Adrenal gland (tissue), 12 donors: ENCODE results near the gene TPRG1. TPM values are rescaled to one million over a fixed set of nuclear protein-coding genes. Genes with fewer than 3 reads are reported as not detected.
"Not testable (repeated sequence)": the region's sequence is repeated elsewhere in the genome, so short reads cannot be mapped to it uniquely, and the experiment has no call there.

Experiments
- DNase-seq, 7 donors: peaks; one replicate each; pipeline ENCODE4 v3.0.0-alpha.2; 2019 to 2020
- H3K27ac ChIP-seq, 5 donors: fragments of 200-600 bp; sonication (generic) in 4 of 5; 1 replicate in 3 of 5; 2 replicates in 2 of 5; pipeline versions ENCODE4 v1.5.1 to v1.8.0; 2016 to 2020; ENCODE audit warnings: mild to moderate bottlenecking in 1 of 5
- H3K27me3 ChIP-seq: fragments of 200-600 bp; 2 replicates; pipeline ENCODE4 v1.8.0; 2021
- H3K36me3 ChIP-seq, 2 donors: fragments of 200-600 bp; replicated peaks in 1 of 2; 1 replicate in 1 of 2; 2 replicates in 1 of 2; pipeline versions ENCODE4 v1.5.1 to v1.8.0; 2018 to 2022
- H3K4me1 ChIP-seq, 2 donors: fragments of 200-600 bp; replicated peaks in 1 of 2; 1 replicate in 1 of 2; 2 replicates in 1 of 2; pipeline versions ENCODE4 v1.5.1 to v1.8.0; 2018 to 2021
- H3K4me3 ChIP-seq, 4 donors: fragments of 200-600 bp; sonication (generic) in 3 of 4; one replicate each; pipeline ENCODE4 v1.5.1; 2016 to 2018
- H3K9me3 ChIP-seq, 3 donors: fragments of 200-600 bp; sonication (generic) in 1 of 3; replicated peaks in 1 of 3; 1 replicate in 2 of 3; 2 replicates in 1 of 3; pipeline versions ENCODE4 v1.5.1 to v1.8.0; 2016 to 2021
- POLR2A ChIP-seq, 2 donors: fragments of 450-650 bp; IDR thresholded peaks; one replicate each; pipeline ENCODE4 v1.6.1; 2017; ENCODE audit warnings: antibody characterized with exemption in 2 of 2, mild to moderate bottlenecking in 2 of 2, moderate library complexity in 1 of 2
- WGBS, 4 donors: extraction: QIAGEN DNeasy Blood & Tissue Kit in 2 of 4; methylation state at CpG; one replicate each; pipeline versions ENCODE4 v1.1.5 to v1.1.7; 2013 to 2017; 5-methylcytosine and 5-hydroxymethylcytosine counted together
- intact Hi-C, 2 donors: fragments of 100-400 bp; cut with DNase I; formaldehyde crosslinking; loops; one replicate each; pipeline versions ENCODE4 v1.14.1 to v1.15.0; 2022 to 2023
- polyA plus RNA-seq, 3 donors: library from polyadenylated mRNA; stranded (reverse); fragments of 200-250 nt in 2 of 3; fragments of 350-450 nt in 1 of 3; fragmentation: Illumina TruSeq in 1 of 3; extraction: RNeasy Lipid Tissue Mini Kit (QIAGEN cat#74804) in 1 of 3; gene quantifications; one replicate each; pipeline ENCODE4 v1.2.3, GENCODE V29; 2013 to 2014
- total RNA-seq, 9 donors: library from RNA; depleted of rRNA in 4 of 9; stranded (reverse); fragments of >200 nt in 4 of 9; fragments of 120-200 nt in 1 of 9; fragmentation: NEBNext Ultra II Directional in 1 of 9; extraction: Animal tissue kit (Norgen Biotek cat#: 25700) in 1 of 9; gene quantifications; one replicate each; pipeline versions ENCODE4 v1.1.0 to v1.2.4, GENCODE V29; 2013 to 2023
- TF ChIP-seq, protein P1 (sequence below), 6 experiments: fragments of 450-650 bp in 4 of 6; fragments of 200-600 bp in 2 of 6; sonication (generic) in 1 of 6; IDR thresholded peaks; 1 replicate in 5 of 6; 2 replicates in 1 of 6; pipeline versions ENCODE4 v1.5.1 to v1.8.0; 2016 to 2021; ENCODE audit warnings: antibody characterized with exemption in 6 of 6, mild to moderate bottlenecking in 2 of 6, moderate library complexity in 1 of 6
- donor health status: healthy with polysubstance abuse.
- donor health status: Bipolar disorder and iron deficiency.
- donor health status: DM: yes; HTN: yes; CAD: no.
- donor health status: DM: no; HTN: no; CAD: no.
- donor health status: DM: no; HTN: no; CAD: no.
- donor health status: DM: yes; HTN: yes; CAD: no.

The TPRG1 gene
- total and polyA plus RNA-seq, 12 donors: 2.6 to 9.4 (median 3.9) TPM

DNA sequence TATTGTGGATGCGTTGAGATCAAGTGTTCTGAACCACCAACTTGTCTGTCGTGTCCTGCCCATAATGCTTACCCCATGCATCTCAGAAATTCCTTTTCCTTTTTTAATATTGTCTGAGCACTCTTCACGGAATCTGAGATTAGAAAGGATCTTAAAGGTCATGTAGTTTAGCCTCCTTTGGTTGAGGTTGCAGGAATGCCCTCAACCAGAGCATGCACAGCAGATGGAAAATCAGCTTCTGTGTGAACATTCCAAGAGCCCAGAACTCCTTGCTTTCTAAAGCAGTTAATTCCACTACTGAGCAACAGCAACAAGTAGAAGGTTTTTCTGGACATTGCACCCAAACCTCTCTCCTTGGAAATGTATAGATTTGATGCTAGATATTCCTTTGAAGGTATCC, 153.7 kb downstream of the TPRG1 start:
- Histone ChIP-seq H3K36me3 (no peaks in the 10 kb centered on the region), H3K27me3 (no peaks in the 10 kb centered on the region), H3K4me1 (no peaks in the 10 kb centered on the region), H3K4me3 (no peak overlapping the region), H3K27ac (no peak overlapping the region), H3K9me3 (no peaks in the 10 kb centered on the region)
- 77 to 86% (median 84%) methylated on average over 3 of the region's 3 CpGs for WGBS, 4 donors
- DNase-seq: no peak
- TF ChIP-seq, protein P1, sequence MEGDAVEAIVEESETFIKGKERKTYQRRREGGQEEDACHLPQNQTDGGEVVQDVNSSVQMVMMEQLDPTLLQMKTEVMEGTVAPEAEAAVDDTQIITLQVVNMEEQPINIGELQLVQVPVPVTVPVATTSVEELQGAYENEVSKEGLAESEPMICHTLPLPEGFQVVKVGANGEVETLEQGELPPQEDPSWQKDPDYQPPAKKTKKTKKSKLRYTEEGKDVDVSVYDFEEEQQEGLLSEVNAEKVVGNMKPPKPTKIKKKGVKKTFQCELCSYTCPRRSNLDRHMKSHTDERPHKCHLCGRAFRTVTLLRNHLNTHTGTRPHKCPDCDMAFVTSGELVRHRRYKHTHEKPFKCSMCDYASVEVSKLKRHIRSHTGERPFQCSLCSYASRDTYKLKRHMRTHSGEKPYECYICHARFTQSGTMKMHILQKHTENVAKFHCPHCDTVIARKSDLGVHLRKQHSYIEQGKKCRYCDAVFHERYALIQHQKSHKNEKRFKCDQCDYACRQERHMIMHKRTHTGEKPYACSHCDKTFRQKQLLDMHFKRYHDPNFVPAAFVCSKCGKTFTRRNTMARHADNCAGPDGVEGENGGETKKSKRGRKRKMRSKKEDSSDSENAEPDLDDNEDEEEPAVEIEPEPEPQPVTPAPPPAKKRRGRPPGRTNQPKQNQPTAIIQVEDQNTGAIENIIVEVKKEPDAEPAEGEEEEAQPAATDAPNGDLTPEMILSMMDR (IDR thresholded peaks at IDR 0.05): no peak
- TF ChIP-seq POLR2A (IDR thresholded peaks at IDR 0.05): no peak
- intact Hi-C loops: no loop called here

DNA sequence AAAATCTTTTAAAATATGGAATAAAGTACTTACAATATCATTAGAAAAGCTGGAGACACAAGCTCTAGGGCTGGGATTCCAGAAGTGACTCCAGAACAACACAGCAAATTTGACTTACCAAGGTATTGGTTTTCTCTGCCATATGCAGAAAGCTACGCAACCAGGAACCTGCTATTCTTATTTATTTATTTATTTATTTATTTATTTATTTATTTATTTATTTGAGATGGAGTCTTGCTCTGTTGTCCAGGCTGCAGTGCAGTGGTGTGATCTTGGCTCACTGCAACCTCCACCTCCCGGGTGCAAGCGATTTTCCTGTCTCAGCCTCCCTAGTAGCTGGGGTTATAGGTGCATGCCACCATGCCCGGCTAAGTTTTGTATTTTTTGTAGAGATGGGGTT, 157.9 kb downstream of the TPRG1 start:
- H3K4me1 ChIP-seq, intact Hi-C loops, H3K27me3 ChIP-seq, H3K4me3 ChIP-seq, H3K27ac ChIP-seq, H3K9me3 ChIP-seq, H3K36me3 ChIP-seq, DNase-seq: not testable (repeated sequence)
- WGBS, 4 donors: 96 to 98% (median 97%) methylated on average over 4 of the region's 4 CpGs

DNA sequence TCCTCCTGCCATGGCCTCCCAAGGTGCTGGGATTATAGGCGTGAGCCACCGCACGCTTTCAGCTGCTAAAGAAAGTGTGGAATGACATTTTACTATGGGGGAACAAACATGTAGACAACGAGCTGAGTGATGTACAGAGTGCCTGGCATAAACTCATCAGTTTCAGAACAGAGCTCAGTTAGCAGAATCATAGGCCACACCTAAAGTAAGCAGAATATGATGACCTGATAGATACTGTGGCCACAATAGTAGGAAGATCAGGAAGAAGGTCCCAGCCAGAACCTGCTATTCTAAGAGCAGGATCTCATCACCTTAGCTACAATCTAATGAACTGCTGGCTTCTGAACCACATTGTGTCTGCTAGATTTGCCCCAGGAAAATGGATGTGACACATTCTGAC, 158.3 kb downstream of the TPRG1 start:
- intact Hi-C loops: no loop called here
- WGBS, 4 donors: 94 to 98% (median 95%) methylated on average over 4 of the region's 4 CpGs
- no peak for TF ChIP-seq POLR2A (IDR thresholded peaks at IDR 0.05)
- TF ChIP-seq, protein P1 (IDR thresholded peaks at IDR 0.05): no peak

DNA sequence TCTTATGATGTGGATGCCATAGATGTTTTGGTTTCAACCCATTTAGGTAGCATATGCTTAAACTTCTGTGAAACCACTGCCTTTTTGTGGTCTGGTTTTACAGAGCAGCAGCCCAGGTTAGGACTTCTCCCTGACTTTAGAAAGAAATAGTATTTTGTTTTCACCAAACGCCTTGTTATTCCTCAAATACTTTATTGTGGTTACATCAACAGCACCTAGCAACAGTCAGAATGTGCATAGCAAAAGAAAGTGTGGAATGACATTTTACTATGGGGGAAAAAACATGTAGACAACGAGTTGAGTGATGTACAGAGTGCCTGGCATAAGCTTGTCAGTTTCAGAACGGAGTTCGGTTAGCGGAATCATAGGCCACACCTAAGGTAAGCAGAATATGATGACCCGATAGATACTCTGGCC, 159.2 kb downstream of the TPRG1 start:
- intact Hi-C loops: no loop called here
- no peak for DNase-seq
- H3K36me3 ChIP-seq: no peaks in the 10 kb centered on the region

More for the DNA sequence above, 158.3 kb downstream of the TPRG1 start:
- Histone ChIP-seq H3K27ac (no peak overlapping the region), H3K4me3 (no peak overlapping the region), H3K4me1 (no peaks in the 10 kb centered on the region), H3K36me3 (no peaks in the 10 kb centered on the region), H3K9me3 (no peaks in the 10 kb centered on the region), H3K27me3 (no peaks in the 10 kb centered on the region)
- DNase-seq: no peak

More for the DNA sequence above, 159.2 kb downstream of the TPRG1 start:
- H3K27me3 ChIP-seq: no peaks in the 10 kb centered on the region
- no peaks in the 10 kb centered on the region for H3K9me3 ChIP-seq
- TF ChIP-seq, protein P1 (IDR thresholded peaks at IDR 0.05): no peak
- TF ChIP-seq POLR2A (IDR thresholded peaks at IDR 0.05): no peak
- no peak overlapping the region for H3K27ac ChIP-seq
- WGBS, 4 donors: 70 to 88% (median 87%) methylated on average over 6 of the region's 6 CpGs
- H3K4me1 ChIP-seq: no peaks in the 10 kb centered on the region
- H3K4me3 ChIP-seq: no peak overlapping the region
